IMR-90 (cell line): Measurements from ENCODE around the gene MDC1. TPM values are rescaled to one million over a fixed set of nuclear protein-coding genes. Genes with fewer than 3 reads are reported as not detected.

ENCODE experiments used
- ATAC-seq: fragments of 200-7000 bp; cut with Tn5 transposase; 2 replicates; pipeline ENCODE4 v1.9.1; 2020; ENCODE audit warnings: low read depth, mild to moderate bottlenecking, moderate library complexity
- BruUV-seq: library from RNA; stranded (reverse); fragments of 400-500 nt; replicated peaks from 2 replicates; lab custom pipeline; 2021; lab: Mats Ljungman, UMichigan
- CTCF ChIA-PET: fragments of 300-600 bp; formaldehyde crosslinking; extraction: SDS; loops from one replicate; lab custom pipeline; 2021; ENCODE audit warnings: antibody characterized with exemption; lab: Yijun Ruan, JAX
- POLR2A ChIA-PET: fragments of 300-600 bp; sonication (Branson Sonifier 250); formaldehyde crosslinking; loops from one replicate; lab custom pipeline; 2022; ENCODE audit warnings: antibody characterized with exemption; ENCODE audit not compliant: unreplicated experiment; lab: Charles Lee
- DNase-seq: peaks from one replicate; pipeline ENCODE4 v3.0.0; 2013
- H2AFZ ChIP-seq: replicated peaks from 2 replicates; pipeline ENCODE3; 2013; ENCODE audit warnings: low read length, mild to moderate bottlenecking; ENCODE audit not compliant: poor library complexity
- H2AK5ac ChIP-seq: 2 replicates; pipeline ENCODE4 v1.6.1; 2013; ENCODE audit warnings: low read depth, low read length, inconsistent platforms
- H2AK9ac ChIP-seq: replicated peaks from 2 replicates; pipeline ENCODE3; 2013; ENCODE audit warnings: mild to moderate bottlenecking, low read depth, low read length, moderate library complexity; ENCODE audit not compliant: poor library complexity
- H2BK120ac ChIP-seq: 2 replicates; pipeline ENCODE4 v1.6.1; 2013; ENCODE audit warnings: low read depth, low read length, inconsistent platforms
- H2BK15ac ChIP-seq: 3 replicates; pipeline ENCODE4 v1.6.1; 2013; ENCODE audit warnings: low read depth, low read length, inconsistent platforms
- H2BK20ac ChIP-seq: 2 replicates; pipeline ENCODE4 v1.6.1; 2013; ENCODE audit warnings: low read depth, mild to moderate bottlenecking, inconsistent platforms, low read length, moderate library complexity
- H2BK5ac ChIP-seq: 2 replicates; pipeline ENCODE4 v1.6.1; 2013; ENCODE audit warnings: mild to moderate bottlenecking, low read depth, low read length, inconsistent platforms; ENCODE audit not compliant: poor library complexity, severe bottlenecking
- H3K14ac ChIP-seq: replicated peaks from 2 replicates; pipeline ENCODE4 v1.6.1; 2013; ENCODE audit warnings: low read depth, low read length, inconsistent platforms
- H3K18ac ChIP-seq: 2 replicates; pipeline ENCODE4 v1.6.1; 2013; ENCODE audit warnings: low read depth, low read length, control low read depth
- H3K23ac ChIP-seq: 2 replicates; pipeline ENCODE4 v1.6.1; 2013; ENCODE audit warnings: low read depth, low read length, inconsistent platforms
- H3K27ac ChIP-seq: 2 replicates; pipeline ENCODE4 v1.5.1; 2013; ENCODE audit warnings: mild to moderate bottlenecking, control low read depth, low read length; ENCODE audit not compliant: insufficient read depth
- H3K27me3 ChIP-seq: 2 replicates; pipeline ENCODE4 v1.6.1; 2013; ENCODE audit warnings: low read length; ENCODE audit not compliant: control insufficient read depth, insufficient read depth
- H3K36me3 ChIP-seq: 2 replicates; pipeline ENCODE4 v1.6.1; 2013; ENCODE audit warnings: low read length, mixed read lengths; ENCODE audit not compliant: control insufficient read depth, insufficient read depth
- H3K4ac ChIP-seq: 2 replicates; pipeline ENCODE4 v1.6.1; 2013; ENCODE audit warnings: low read depth, low read length, inconsistent platforms
- H3K4me1 ChIP-seq: 2 replicates; pipeline ENCODE4 v1.6.1; 2013; ENCODE audit warnings: low read length, mixed read lengths; ENCODE audit not compliant: control insufficient read depth, insufficient read depth
- H3K4me2 ChIP-seq: 2 replicates; pipeline ENCODE4 v1.6.1; 2013; ENCODE audit warnings: low read depth, mild to moderate bottlenecking, control low read depth, low read length, moderate library complexity
- H3K4me3 ChIP-seq: 2 replicates; pipeline ENCODE4 v1.5.1; 2013; ENCODE audit warnings: low read depth, mild to moderate bottlenecking, control low read depth, low read length, moderate library complexity; ENCODE audit not compliant: insufficient read depth
- H3K56ac ChIP-seq: 2 replicates; pipeline ENCODE4 v1.6.1; 2013; ENCODE audit warnings: low read length, inconsistent platforms; ENCODE audit not compliant: insufficient read depth; ENCODE audit errors: extremely low read depth
- H3K79me1 ChIP-seq, 2 experiments: 2 replicates each; pipeline ENCODE4 v1.6.1; 2013; ENCODE audit warnings: low read length in 2 of 2, inconsistent platforms in 1 of 2, low read depth in 1 of 2
- H3K9ac ChIP-seq: 2 replicates; pipeline ENCODE4 v1.6.1; 2013; ENCODE audit warnings: low read depth, low read length, control low read depth
- H3K9me1 ChIP-seq: 2 replicates; pipeline ENCODE4 v1.6.1; 2013; ENCODE audit warnings: low read length, inconsistent platforms; ENCODE audit not compliant: insufficient read depth
- H3K9me3 ChIP-seq: 2 replicates; pipeline ENCODE4 v1.6.1; 2013; ENCODE audit warnings: low read length; ENCODE audit not compliant: control insufficient read depth, insufficient read depth
- H4K20me1 ChIP-seq: 2 replicates; pipeline ENCODE4 v1.6.1; 2013; ENCODE audit warnings: low read length, inconsistent platforms; ENCODE audit not compliant: insufficient read depth
- H4K5ac ChIP-seq: 2 replicates; pipeline ENCODE4 v1.6.1; 2013; ENCODE audit warnings: mild to moderate bottlenecking, low read depth, low read length, control low read depth
- H4K8ac ChIP-seq, 2 experiments: 2 replicates each; pipeline ENCODE4 v1.6.1; 2013; ENCODE audit warnings: low read depth in 2 of 2, low read length in 2 of 2, control low read depth in 1 of 2, inconsistent platforms in 1 of 2
- H4K91ac ChIP-seq: 2 replicates; pipeline ENCODE4 v1.6.1; 2013; ENCODE audit warnings: low read depth, low read length, inconsistent platforms; ENCODE audit not compliant: insufficient read depth
- BHLHE40 ChIP-seq: fragments of 150-350 bp; IDR thresholded peaks from 2 replicates; pipeline ENCODE4 v1.6.1; 2016; ENCODE audit warnings: mild to moderate bottlenecking, low read depth, low read length
- CEBPB ChIP-seq: IDR thresholded peaks from 2 replicates; pipeline ENCODE4 v1.6.1; 2012; ENCODE audit warnings: low read depth, low read length, improper control_type of control experiment
- CHD1 ChIP-seq: IDR thresholded peaks from 2 replicates; pipeline ENCODE4 v1.6.1; 2012; ENCODE audit warnings: low read depth, low read length, improper control_type of control experiment
- FOS ChIP-seq: fragments of 150-350 bp; IDR thresholded peaks from 2 replicates; pipeline ENCODE4 v1.6.1; 2016; ENCODE audit warnings: low read depth, low read length
- MAFK ChIP-seq: IDR thresholded peaks from 2 replicates; pipeline ENCODE4 v1.6.1; 2012; ENCODE audit warnings: low read depth, low read length, improper control_type of control experiment
- MAZ ChIP-seq: IDR thresholded peaks from 2 replicates; pipeline ENCODE4 v1.6.1; 2012; ENCODE audit warnings: low read depth, mild to moderate bottlenecking, low read length, improper control_type of control experiment, moderate library complexity, borderline replicate concordance
- MXI1 ChIP-seq: IDR thresholded peaks from 2 replicates; pipeline ENCODE4 v1.6.1; 2012; ENCODE audit warnings: low read depth, mild to moderate bottlenecking, low read length, moderate library complexity, borderline replicate concordance
- NFE2L2 ChIP-seq: fragments of 150-350 bp; IDR thresholded peaks from 2 replicates; pipeline ENCODE4 v1.6.1; 2016; ENCODE audit warnings: low read depth, mild to moderate bottlenecking, low read length
- POLR2A ChIP-seq: IDR thresholded peaks from 2 replicates; pipeline ENCODE4 v1.6.1; 2012; ENCODE audit warnings: mild to moderate bottlenecking, low read depth, low read length
- RAD21 ChIP-seq: IDR thresholded peaks from 2 replicates; pipeline ENCODE4 v1.6.1; 2012; ENCODE audit warnings: low read length, improper control_type of control experiment
- RCOR1 ChIP-seq: IDR thresholded peaks from 2 replicates; pipeline ENCODE4 v1.6.1; 2012; ENCODE audit warnings: mild to moderate bottlenecking, low read length, improper control_type of control experiment; ENCODE audit not compliant: insufficient replicate concordance
- RFX5 ChIP-seq: IDR thresholded peaks from 2 replicates; pipeline ENCODE4 v1.8.0; 2012; ENCODE audit warnings: low read depth, mild to moderate bottlenecking, low read length, moderate library complexity
- SMC3 ChIP-seq: fragments of 150-350 bp; IDR thresholded peaks from 2 replicates; pipeline ENCODE4 v1.6.1; 2016; ENCODE audit warnings: low read depth, mild to moderate bottlenecking, antibody characterized with exemption, low read length, moderate library complexity
- USF2 ChIP-seq: fragments of 150-350 bp; IDR thresholded peaks from 2 replicates; pipeline ENCODE4 v1.6.1; 2017; ENCODE audit warnings: mild to moderate bottlenecking, antibody characterized with exemption, low read length, low read depth
- WGBS, 2 experiments: methylation state at CpG; one replicate each; pipeline versions ENCODE4 v1.1.5 to v1.1.7; 2013; ENCODE audit warnings: missing lambda C conversion rate in 2 of 2; ENCODE audit not compliant: insufficient read length in 1 of 2; ENCODE audit errors: extremely low coverage in 2 of 2; 5-methylcytosine and 5-hydroxymethylcytosine counted together
- dilution Hi-C: fragments of 300-500 bp; cut with HindIII; formaldehyde crosslinking; loops from one replicate; pipeline ENCODE4 v1.14.3; 2018; ENCODE audit warnings: low sequenced_read_pairs; ENCODE audit not compliant: unreplicated experiment
- in situ Hi-C: fragments of 300-500 bp; cut with MboI; formaldehyde crosslinking; loops from 3 replicates; pipeline ENCODE4 v1.14.3; 2019; ENCODE audit warnings: low sequenced_read_pairs, inconsistent platforms, mixed read lengths
- intact Hi-C: fragments of 100-400 bp; cut with micrococcal nuclease; formaldehyde crosslinking; loops from 2 replicates; pipeline ENCODE4 v1.10.0; 2022
- polyA plus RNA-seq, 3 experiments: library from polyadenylated mRNA; depleted of rRNA; stranded (reverse); fragments of >200 nt; gene quantifications; 2 replicates each; pipeline ENCODE4 v1.2.3, GENCODE V29; 2012; ENCODE audit warnings: low replicate concordance in 1 of 3
- total RNA-seq: library from RNA; depleted of rRNA; stranded (reverse); fragments of >200 nt; gene quantifications from 2 replicates; pipeline ENCODE4 v1.2.3, GENCODE V29; 2012
- TF ChIP-seq, protein P1 (sequence below): conservative IDR thresholded peaks from 2 replicates; pipeline ENCODE4 v1.5.1; 2012; ENCODE audit warnings: mild to moderate bottlenecking, low read depth, low read length, improper control_type of control experiment
- TF ChIP-seq, protein P2 (sequence below): fragments of 150-350 bp; IDR thresholded peaks from 2 replicates; pipeline ENCODE4 v1.6.1; 2016; ENCODE audit warnings: low read depth, mild to moderate bottlenecking, low read length, moderate library complexity, borderline replicate concordance

The MDC1 gene
- total and polyA plus RNA-seq, 2 of the 4 experiments (the other 2 are of a cell fraction), result 4.5 to 12.1 TPM

- ATAC-seq (no peak), DNase-seq (no peak)
- Histone ChIP-seq H4K5ac (no peak overlapping the region), H2AK9ac (no peak overlapping the region), H2BK5ac (no peak overlapping the region), H3K18ac (no peak overlapping the region), H3K36me3 (peaks cover 31% of the 10 kb centered on the region), H3K9ac (no peak overlapping the region), H3K4me2 (no peak overlapping the region), H4K91ac (no peak overlapping the region), H2BK20ac (no peak overlapping the region), H3K9me3 (no peaks in the 10 kb centered on the region), H3K4ac (no peak overlapping the region), H3K14ac (no peak overlapping the region), H3K79me1 (no peaks in the 10 kb centered on the region), H3K56ac (no peak overlapping the region), H2BK15ac (no peak overlapping the region), H2AFZ (no peak overlapping the region), H4K20me1 (no peaks in the 10 kb centered on the region), H3K4me1 (no peaks in the 10 kb centered on the region), H4K8ac (no peak overlapping the region), H3K9me1 (no peaks in the 10 kb centered on the region; the same call in 1 of the 2 replicates), H3K27me3 (no peaks in the 10 kb centered on the region), H2BK120ac (no peak overlapping the region), H2AK5ac (no peak overlapping the region), H3K4me3 (no peak overlapping the region), H3K23ac (no peak overlapping the region), H3K27ac (no peak overlapping the region)
- no CpG with 5 or more reads among the region's 4 CpGs for WGBS, 2 experiments
- TF ChIP-seq, protein P1, sequence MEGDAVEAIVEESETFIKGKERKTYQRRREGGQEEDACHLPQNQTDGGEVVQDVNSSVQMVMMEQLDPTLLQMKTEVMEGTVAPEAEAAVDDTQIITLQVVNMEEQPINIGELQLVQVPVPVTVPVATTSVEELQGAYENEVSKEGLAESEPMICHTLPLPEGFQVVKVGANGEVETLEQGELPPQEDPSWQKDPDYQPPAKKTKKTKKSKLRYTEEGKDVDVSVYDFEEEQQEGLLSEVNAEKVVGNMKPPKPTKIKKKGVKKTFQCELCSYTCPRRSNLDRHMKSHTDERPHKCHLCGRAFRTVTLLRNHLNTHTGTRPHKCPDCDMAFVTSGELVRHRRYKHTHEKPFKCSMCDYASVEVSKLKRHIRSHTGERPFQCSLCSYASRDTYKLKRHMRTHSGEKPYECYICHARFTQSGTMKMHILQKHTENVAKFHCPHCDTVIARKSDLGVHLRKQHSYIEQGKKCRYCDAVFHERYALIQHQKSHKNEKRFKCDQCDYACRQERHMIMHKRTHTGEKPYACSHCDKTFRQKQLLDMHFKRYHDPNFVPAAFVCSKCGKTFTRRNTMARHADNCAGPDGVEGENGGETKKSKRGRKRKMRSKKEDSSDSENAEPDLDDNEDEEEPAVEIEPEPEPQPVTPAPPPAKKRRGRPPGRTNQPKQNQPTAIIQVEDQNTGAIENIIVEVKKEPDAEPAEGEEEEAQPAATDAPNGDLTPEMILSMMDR, result no peak
- TF ChIP-seq MAZ (no peak), CEBPB (no peak), NFE2L2 (no peak), CHD1 (no peak), MXI1 (no peak), POLR2A (no peak), FOS (no peak), RCOR1 (no peak), USF2 (no peak), RFX5 (no peak), SMC3 (no peak), BHLHE40 (no peak), MAFK (no peak), RAD21 (no peak)
- TF ChIP-seq, protein P2, sequence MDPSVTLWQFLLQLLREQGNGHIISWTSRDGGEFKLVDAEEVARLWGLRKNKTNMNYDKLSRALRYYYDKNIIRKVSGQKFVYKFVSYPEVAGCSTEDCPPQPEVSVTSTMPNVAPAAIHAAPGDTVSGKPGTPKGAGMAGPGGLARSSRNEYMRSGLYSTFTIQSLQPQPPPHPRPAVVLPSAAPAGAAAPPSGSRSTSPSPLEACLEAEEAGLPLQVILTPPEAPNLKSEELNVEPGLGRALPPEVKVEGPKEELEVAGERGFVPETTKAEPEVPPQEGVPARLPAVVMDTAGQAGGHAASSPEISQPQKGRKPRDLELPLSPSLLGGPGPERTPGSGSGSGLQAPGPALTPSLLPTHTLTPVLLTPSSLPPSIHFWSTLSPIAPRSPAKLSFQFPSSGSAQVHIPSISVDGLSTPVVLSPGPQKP, result no peak
- dilution Hi-C loops (no loop called here), in situ Hi-C loops (no loop called here), intact Hi-C loops (no loop called here)
- CTCF ChIA-PET, result no interaction called here
- POLR2A ChIA-PET, result no interaction called here
- BruUV-seq, result no TSS peak
These were observed 11.5 kb downstream of the MDC1 start for GRCh38 chr6:30705620-30706019.
